RCC 7860 (cell line): ENCODE data around the gene RGS10.

Experiments used
- DNase-seq: peaks from one replicate; pipeline ENCODE4 v3.0.0-alpha.2; 2015; ENCODE audit warnings: low spot score
- FAIRE-seq: peaks from 2 replicates; lab custom pipeline; 2012; peaks lifted over from hg19 to GRCh38; lab: Jason Lieb, UNC

Gene RGS10

GRCh38 chr10:119520283-119520682, 22.2 kb downstream of the RGS10 start:
- FAIRE-seq (no peak), DNase-seq (no peak)

DNA sequence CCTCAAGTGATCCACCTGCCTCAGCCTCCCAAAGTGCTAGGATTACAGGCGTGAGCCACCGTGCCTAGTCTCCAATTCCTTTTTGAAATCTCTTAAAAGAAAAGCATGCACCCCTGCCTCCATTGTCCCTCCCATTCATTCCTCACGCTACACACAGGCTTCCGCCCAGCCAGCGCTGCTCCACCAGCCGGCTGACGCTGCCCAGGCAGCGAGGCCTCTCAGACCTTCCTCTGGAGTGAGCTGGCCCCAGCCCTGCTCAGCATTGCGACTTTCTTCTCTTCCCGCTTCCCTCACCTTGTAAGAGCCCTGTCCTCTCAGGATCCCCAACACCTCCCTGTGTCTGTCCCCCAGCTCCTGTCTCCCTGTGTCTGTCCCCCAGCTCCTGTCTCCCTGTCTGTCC, 23.6 kb downstream of the RGS10 start:
- no peak for DNase-seq
- no peak for FAIRE-seq

DNA sequence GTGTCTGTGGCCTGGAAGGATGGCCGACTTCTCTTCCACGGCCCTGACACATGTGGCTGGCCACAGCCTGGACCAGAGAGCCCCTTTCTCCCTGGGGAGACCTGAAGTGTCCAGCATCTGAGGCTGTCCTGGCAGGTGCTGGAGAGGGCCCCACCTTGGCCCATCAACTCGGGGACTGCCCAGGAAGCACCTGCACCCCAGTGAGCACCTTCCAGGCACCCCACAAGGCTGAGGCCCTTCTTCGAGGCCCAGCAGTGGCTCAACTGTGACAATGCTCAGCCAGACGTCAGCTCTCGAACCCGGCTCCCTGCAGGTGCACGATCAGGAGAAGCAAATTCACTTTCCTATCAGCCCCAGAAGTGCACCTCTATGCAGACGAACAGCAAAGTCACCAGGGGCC, 24.3 kb downstream of the RGS10 start:
- DNase-seq (no peak), FAIRE-seq (no peak)

- DNase-seq (peak; percentile 39), FAIRE-seq (no peak)
Observed at GRCh38 chr10:119517235-119518141, 25.0 kb downstream of the RGS10 start.

DNA sequence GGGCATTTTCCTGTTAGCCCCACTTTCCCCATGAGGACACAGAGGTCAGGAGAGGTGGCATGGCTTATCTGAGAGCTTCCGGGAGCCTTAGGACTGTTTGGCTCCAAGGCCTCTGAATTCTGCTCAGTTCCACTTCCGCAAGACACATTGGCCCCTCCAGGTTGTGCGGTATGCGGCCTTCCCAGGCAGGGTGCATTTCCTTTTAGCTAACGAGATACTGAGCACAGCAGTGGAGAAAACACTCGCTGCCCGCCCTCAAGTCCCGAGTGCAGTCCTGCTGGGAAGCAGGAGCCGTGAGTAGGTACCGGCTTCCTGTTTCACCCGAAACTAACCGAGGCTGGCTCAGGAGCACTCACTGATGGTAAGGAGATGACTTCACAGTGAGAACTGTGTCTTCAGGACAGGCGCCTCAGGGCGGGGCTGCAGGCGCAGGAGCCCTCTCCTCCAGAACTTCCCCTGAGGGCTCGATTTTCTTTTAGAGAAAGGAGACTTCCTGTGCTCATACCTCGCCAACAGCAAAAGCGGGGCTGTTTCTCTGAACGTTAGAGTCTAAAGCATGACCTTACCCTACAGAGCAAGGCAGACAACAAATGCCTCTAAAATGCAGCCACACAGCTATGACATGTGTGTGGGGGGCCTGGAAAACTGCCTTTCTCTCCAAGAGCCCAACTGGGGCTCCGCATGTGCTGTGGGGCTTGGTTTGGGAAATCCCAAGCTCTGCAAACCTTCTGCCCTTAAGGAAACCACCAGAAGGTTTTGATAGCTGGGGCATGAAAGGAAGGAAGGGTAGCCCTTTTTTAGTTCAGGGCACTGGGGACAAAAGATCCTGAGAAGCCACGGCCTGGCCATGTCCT, 25.9 kb downstream of the RGS10 start:
- DNase-seq: no peak
- FAIRE-seq: no peak

GRCh38 chr10:119515511-119516045, 26.9 kb downstream of the RGS10 start:
- FAIRE-seq: no peak

DNA sequence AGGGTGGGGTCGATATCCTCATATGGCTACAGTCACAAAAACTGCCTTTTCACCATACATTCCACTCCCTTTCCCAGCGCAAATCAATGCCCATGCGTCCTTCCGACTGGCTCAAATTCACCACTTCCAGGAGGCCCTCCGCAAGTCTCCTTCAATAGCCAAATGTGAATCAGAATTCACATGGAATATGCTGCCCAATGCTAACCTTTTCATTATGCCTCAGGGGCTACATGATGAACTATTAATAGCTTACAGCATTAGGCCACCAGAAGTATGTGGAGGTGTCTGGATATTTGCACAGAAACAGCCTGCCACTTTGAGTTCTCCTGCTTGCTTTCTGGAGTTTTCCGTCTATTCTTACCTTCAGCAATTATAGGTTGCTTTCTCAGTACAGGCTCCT, 27.7 kb downstream of the RGS10 start:
- DNase-seq: no peak

More at GRCh38 chr10:119515511-119516045, 26.9 kb downstream of the RGS10 start:
- DNase-seq: no peak

GRCh38 chr10:119511828-119512515, 30.5 kb downstream of the RGS10 start:
- no peak for FAIRE-seq
- no peak for DNase-seq

More for the DNA sequence above, 27.7 kb downstream of the RGS10 start:
- FAIRE-seq: no peak

DNA sequence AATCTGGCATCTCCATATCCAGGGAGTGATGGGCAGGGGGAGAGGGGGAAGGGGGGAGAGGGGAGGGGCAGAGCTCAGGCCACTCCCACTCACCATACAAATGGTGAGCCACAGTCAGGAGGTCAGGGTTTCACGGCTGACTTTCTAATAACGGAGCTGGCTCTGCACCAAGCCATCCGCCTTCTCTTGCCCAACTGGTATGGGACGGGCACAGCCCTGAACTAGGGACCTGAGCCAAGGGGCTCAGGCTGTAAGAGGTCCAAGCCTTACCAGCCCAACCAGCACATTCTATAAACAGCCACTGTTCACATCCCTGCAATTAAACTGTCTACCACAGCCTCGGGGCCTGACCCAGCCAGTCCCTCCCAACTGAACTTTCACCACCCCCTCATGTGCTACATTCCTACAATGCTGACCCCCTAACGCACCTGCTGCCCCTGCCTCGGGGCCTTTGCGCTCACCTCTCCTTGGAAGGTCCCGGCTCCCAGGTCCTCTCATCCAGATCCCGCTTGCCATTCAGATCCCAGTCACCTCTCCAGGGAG, 32.5 kb downstream of the RGS10 start:
- no peak for FAIRE-seq
- no peak for DNase-seq

DNA sequence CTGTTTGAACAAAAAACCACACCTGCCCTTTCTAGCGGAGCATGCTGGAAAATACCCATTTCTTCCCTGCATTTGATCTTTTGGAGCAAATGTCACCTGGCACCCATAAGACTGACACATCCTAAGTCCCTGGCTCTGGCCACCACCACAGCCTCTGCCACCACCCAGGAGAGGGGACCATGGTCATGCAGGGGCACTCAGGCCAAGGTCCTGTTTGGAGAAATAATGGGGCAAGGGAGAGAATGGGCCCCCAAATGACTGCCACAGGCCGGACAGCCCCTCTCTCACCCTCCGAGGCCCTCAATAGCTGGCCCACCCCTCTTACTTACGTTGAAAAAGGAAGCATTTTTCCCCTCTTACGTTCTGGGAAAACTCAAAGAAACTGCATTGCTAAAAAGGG, 35.4 kb downstream of the RGS10 start:
- no peak for FAIRE-seq

DNA sequence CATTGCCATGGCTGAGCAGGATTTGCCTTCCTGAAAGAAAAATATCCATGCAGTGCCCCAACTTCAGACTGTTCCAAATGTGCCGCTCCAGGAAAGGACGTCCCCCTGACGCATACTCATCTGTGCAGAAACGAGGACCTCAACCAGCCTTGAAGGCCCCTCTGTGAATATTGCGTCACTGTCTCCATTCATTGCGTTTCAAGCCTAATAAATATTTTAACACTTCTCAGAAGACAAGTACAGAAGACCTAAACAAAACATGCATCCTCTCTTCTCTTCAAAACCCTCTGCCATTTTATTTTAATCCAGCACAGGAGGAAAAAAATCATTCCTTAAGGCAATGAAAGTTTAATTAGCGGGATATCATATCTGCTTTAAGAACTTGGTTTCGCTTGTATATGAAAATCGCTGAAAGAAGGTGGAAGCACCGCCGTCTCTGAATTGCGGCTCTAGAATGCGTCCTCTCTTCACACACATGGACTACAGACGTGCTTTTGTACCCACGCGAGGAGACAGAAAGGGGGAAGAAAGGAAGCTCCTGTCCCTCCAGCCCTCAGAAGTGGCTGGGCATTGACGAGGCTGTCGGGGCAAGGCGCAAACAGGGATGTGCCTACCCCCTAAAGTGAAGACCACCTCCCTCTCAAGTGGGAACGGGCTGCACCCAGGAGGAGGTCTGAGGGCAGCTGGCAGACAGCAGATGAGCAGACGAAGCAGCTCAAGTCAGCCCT, 36.8 kb downstream of the RGS10 start:
- FAIRE-seq (no peak), DNase-seq (no peak)

More for the DNA sequence above, 35.4 kb downstream of the RGS10 start:
- DNase-seq: no peak

DNA sequence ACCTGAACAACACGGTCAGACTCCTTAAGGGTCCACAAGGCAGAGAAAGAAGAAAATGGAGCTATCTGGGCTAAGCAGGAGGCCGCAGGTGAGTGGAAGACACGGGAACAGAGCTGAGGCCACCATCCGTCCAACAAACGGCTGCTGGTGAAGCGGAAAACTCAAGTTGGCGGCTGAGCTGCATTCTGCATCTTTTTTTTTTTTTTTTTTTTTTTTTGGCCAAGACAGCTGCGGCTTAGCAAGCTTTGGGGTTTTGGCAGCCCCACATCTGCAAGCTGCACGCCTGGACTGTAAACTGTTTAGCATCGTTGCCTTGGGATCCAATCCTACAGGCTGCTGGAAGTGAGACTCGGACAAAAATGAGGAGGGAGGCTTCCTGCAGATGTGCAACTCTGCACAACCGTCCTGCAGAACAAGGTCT, 37.4 kb downstream of the RGS10 start:
- DNase-seq (no peak), FAIRE-seq (no peak)

- FAIRE-seq: no peak
- no peak for DNase-seq
Observed at GRCh38 chr10:119504651-119505050, 37.9 kb downstream of the RGS10 start.

GRCh38 chr10:119503821-119504220, 38.7 kb downstream of the RGS10 start:
- DNase-seq (no peak), FAIRE-seq (no peak)

GRCh38 chr10:119502618-119503155, 39.8 kb downstream of the RGS10 start:
- FAIRE-seq (no peak), DNase-seq (no peak)

DNA sequence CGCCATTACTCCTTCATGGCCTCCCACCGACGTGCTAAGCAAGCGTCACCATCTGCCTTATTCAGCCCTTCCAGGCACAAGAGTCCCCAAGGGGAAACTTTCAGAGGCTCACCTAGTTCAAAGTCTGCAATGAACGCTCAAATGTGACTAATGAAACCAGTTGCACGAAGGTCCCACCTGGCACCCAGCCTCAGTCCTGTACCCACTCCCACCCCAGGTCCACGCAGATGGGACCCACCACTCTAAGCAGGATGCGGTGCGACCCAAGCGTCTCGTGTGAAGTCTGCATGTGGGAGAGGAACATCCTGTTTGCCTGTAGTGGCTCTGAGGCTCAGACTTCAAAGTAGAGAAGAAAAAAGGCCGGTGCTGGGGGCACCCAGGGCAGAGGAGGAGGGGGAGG, 40.3 kb downstream of the RGS10 start:
- no peak for FAIRE-seq
- no peak for DNase-seq

DNA sequence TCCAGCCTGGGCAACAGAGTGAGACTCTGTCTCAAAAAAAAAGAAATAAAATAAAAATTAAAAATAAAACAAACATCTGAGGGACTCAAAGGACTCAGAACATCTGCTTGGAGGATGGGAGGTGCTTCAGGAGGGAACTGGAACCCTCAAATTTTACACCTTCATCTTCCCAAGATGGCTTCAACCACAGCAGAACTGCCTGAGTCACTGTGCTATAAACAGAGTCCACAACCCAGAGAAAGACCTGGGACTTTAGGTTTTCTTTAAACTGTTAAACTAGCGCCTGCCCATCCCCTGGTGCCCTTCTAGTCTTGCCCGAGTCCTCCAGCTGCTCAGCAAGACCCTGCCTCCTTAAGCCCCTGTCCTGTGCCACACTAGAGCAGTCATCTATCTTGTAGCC, 40.8 kb downstream of the RGS10 start:
- FAIRE-seq (no peak), DNase-seq (no peak)

DNA sequence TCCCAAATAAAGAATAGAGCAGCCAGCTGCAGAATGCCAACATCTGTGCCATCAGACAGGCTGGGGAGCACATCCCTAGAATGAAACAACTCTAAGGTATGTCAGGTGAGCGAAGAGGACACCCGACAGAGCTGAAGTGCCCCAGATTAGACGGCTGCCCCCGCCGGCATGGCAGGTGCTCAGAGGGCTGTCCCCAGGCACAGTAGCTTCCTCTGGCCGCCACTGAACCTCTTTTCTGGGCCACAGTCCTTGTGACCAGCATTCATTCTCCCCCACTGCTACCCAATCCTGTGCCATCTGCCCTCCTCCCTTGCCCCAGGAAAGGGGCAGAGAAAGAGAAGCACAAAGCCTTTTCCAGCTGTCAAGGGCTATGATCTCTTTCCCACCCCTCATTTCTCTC, 41.7 kb downstream of the RGS10 start:
- DNase-seq (no peak), FAIRE-seq (no peak)

DNA sequence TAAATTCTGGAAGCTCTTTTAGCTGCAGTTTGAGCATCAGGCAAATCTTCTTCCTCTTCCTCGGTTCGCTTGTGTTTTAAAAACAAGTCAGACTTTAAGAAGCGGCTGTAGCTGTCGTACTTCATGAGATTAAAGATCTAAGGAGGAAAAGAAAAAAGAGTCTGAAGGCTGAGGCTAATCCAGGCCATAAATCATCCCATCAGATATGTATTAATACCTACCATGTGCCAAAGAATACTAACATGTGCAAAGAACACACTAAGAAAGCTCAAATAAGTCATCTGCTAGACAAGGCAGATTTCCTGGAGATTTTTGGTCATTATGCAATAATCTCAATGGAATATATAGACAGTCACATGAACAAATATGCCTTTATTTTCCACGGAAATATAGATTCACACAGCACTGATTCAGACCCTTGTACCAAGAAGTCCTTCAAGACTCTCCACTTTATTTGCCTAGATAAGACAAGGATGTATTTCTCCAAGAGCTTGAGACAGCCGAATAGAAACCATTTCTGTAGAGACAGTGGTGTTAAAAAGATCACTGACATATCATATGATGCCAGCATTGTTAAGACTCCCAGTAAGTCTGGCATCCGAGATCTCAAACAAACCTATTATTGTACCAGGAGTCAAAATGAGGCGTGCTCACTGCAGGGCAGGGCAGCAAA, 42.3 kb downstream of the RGS10 start:
- FAIRE-seq (no peak), DNase-seq (no peak)
